Stimulated activated CD8-positive, alpha-beta memory T cell treated with anti-CD3 and anti-CD28 coated beads, Interleukin-12 subunit alpha, Interleukin-12 subunit beta, amount 100 ng/mL, for 24 hours (primary cell): Measurements from ENCODE around the gene CCHCR1.
"Not testable (repeated sequence)": the region's sequence is repeated elsewhere in the genome, so short reads cannot be mapped to it uniquely, and the experiment has no call there.

ENCODE experiments used
- DNase-seq: peaks from one replicate; pipeline ENCODE4 v3.0.0-alpha.2; 2020; ENCODE audit errors: extremely low read depth

The CCHCR1 gene

GRCh38 chr6:31157513-31158139 is at the start of gene CCHCR1:
CCHCR1 (minus strand) TSS chr6:31157802; CDS start chr6:31157600, 202 bp downstream.
- DNase-seq: no peak

- DNase-seq: no peak
Observed at GRCh38 chr6:31205638-31206037, 48.0 kb upstream of the CCHCR1 start.

- no peak for DNase-seq
Observed at GRCh38 chr6:31204751-31205145, 47.1 kb upstream of the CCHCR1 start.

GRCh38 chr6:31203345-31203979 is 45.9 kb upstream of the CCHCR1 start:
- DNase-seq: peak; percentile 45

GRCh38 chr6:31202259-31203166 is 44.9 kb upstream of the CCHCR1 start:
- DNase-seq: no peak

- not testable (repeated sequence) for DNase-seq
Observed at GRCh38 chr6:31199105-31199452, 41.5 kb upstream of the CCHCR1 start.

GRCh38 chr6:31197559-31198305 is 40.1 kb upstream of the CCHCR1 start:
- DNase-seq: peak; percentile 82

- DNase-seq: not testable (repeated sequence)
Observed at GRCh38 chr6:31196251-31197022, 38.8 kb upstream of the CCHCR1 start.

GRCh38 chr6:31195308-31195979 is 37.8 kb upstream of the CCHCR1 start:
- not testable (repeated sequence) for DNase-seq

- DNase-seq: no peak
Observed at GRCh38 chr6:31194061-31194834, 36.6 kb upstream of the CCHCR1 start.

- no peak for DNase-seq
Observed at GRCh38 chr6:31193206-31193605, 35.6 kb upstream of the CCHCR1 start.

GRCh38 chr6:31192431-31193105 is 35.0 kb upstream of the CCHCR1 start:
- not testable (repeated sequence) for DNase-seq

- DNase-seq: no peak
Observed at GRCh38 chr6:31190488-31190887, 32.9 kb upstream of the CCHCR1 start.

- DNase-seq: not testable (repeated sequence)
Observed at GRCh38 chr6:31189223-31189622, 31.6 kb upstream of the CCHCR1 start.

GRCh38 chr6:31187780-31188194 is 30.2 kb upstream of the CCHCR1 start:
- no peak for DNase-seq

GRCh38 chr6:31186052-31186734 is 28.6 kb upstream of the CCHCR1 start:
- no peak for DNase-seq

- not testable (repeated sequence) for DNase-seq
Observed at GRCh38 chr6:31185695-31186051, 28.1 kb upstream of the CCHCR1 start.

- not testable (repeated sequence) for DNase-seq
Observed at GRCh38 chr6:31183859-31184258, 26.3 kb upstream of the CCHCR1 start.

GRCh38 chr6:31183287-31183686 is 25.7 kb upstream of the CCHCR1 start:
- DNase-seq: not testable (repeated sequence)
